Uterus (tissue), 4 donors: ENCODE measurements around the gene PPP2R5E. TPM values are rescaled to one million over a fixed set of nuclear protein-coding genes. Genes with fewer than 3 reads are reported as not detected.

Source experiments
- DNase-seq, 2 donors: peaks; one replicate each; pipeline ENCODE4 v3.0.0-alpha.2; 2019 to 2020
- H3K27ac ChIP-seq, 2 donors: fragments of 200-600 bp; sonication (generic); 1 replicate in 1 of 2; 2 replicates in 1 of 2; pipeline ENCODE4 v1.5.1; 2016 to 2018
- H3K27me3 ChIP-seq, 2 donors: fragments of 200-600 bp; sonication (generic); one replicate each; pipeline ENCODE4 v1.5.1; 2018 to 2019; ENCODE audit warnings: control low read depth in 1 of 2
- H3K36me3 ChIP-seq, 2 donors: fragments of 200-600 bp; sonication (generic); one replicate each; pipeline ENCODE4 v1.5.1; 2019; ENCODE audit warnings: control low read depth in 1 of 2
- H3K4me1 ChIP-seq, 2 donors: fragments of 200-600 bp; sonication (generic); one replicate each; pipeline ENCODE4 v1.5.1; 2018 to 2019; ENCODE audit warnings: control low read depth in 1 of 2
- H3K4me3 ChIP-seq, 2 donors: fragments of 200-600 bp; sonication (generic); 1 replicate in 1 of 2; 2 replicates in 1 of 2; pipeline ENCODE4 v1.5.1; 2018 to 2019; ENCODE audit warnings: mild to moderate bottlenecking in 1 of 2
- H3K9me3 ChIP-seq, 2 donors: fragments of 200-600 bp; sonication (generic); one replicate each; pipeline ENCODE4 v1.5.1; 2019; ENCODE audit warnings: control low read depth in 1 of 2
- POLR2A ChIP-seq, 2 donors: fragments of 450-650 bp; IDR thresholded peaks; one replicate each; pipeline ENCODE4 v1.6.1; 2016; ENCODE audit warnings: antibody characterized with exemption in 2 of 2, mild to moderate bottlenecking in 1 of 2, moderate library complexity in 1 of 2
- intact Hi-C: fragments of 100-400 bp; cut with DNase I; formaldehyde crosslinking; loops from one replicate; pipeline ENCODE4 v1.15.1; 2023; ENCODE audit warnings: low total_unique reads
- total RNA-seq, 4 donors: library from RNA; depleted of rRNA in 3 of 4; stranded (reverse); fragments of >200 nt in 3 of 4; gene quantifications; one replicate each; pipeline versions ENCODE4 v1.1.0 to v1.2.4, GENCODE V29; 2014 to 2023
- TF ChIP-seq, protein P1 (sequence below), 4 experiments: fragments of 200-600 bp in 2 of 4; fragments of 450-650 bp in 2 of 4; sonication (generic) in 2 of 4; IDR thresholded peaks; one replicate each; pipeline ENCODE4 v1.5.1; 2016 to 2019; ENCODE audit warnings: antibody characterized with exemption in 4 of 4, mild to moderate bottlenecking in 2 of 4, moderate library complexity in 1 of 4
- donor health status: DM: yes; HTN: yes; CAD: no.

The PPP2R5E gene
- total RNA-seq, 4 donors from 2014 or later: 20.0 to 62.0 (median 42.3) TPM

DNA sequence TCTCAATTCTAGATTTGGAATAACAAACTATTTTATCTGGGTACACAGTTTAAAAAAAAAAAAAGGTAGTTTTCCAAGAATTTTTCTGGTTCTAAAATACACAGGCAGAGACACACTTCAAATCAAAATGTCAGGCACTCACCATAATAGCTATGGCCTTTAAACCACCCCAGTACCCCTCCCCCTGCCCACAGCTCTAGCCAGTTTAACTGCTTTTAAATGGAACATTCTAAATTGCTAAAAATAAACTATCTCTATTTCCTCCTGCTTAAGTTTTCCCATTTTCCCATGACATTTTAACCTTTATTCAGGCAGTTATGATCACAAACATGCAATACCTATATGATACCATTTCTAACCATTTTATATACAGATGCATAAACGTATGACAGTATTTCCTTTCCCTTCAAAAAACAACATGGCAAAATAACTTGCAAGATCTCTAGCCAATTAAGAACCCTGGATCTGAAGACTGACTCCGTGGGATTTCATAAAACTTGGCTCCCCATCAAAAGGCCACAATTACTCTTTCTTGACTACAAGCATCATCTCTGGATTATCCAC lies 46.3 kb downstream of the PPP2R5E start:
- H3K4me3 ChIP-seq: no peak overlapping the region
- TF ChIP-seq, protein P1, sequence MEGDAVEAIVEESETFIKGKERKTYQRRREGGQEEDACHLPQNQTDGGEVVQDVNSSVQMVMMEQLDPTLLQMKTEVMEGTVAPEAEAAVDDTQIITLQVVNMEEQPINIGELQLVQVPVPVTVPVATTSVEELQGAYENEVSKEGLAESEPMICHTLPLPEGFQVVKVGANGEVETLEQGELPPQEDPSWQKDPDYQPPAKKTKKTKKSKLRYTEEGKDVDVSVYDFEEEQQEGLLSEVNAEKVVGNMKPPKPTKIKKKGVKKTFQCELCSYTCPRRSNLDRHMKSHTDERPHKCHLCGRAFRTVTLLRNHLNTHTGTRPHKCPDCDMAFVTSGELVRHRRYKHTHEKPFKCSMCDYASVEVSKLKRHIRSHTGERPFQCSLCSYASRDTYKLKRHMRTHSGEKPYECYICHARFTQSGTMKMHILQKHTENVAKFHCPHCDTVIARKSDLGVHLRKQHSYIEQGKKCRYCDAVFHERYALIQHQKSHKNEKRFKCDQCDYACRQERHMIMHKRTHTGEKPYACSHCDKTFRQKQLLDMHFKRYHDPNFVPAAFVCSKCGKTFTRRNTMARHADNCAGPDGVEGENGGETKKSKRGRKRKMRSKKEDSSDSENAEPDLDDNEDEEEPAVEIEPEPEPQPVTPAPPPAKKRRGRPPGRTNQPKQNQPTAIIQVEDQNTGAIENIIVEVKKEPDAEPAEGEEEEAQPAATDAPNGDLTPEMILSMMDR (IDR thresholded peaks at IDR 0.05): no peak
- TF ChIP-seq POLR2A (IDR thresholded peaks at IDR 0.05): no peak
- no peaks in the 10 kb centered on the region for H3K36me3 ChIP-seq
- intact Hi-C loops: no loop called here
- peaks cover 6 to 11% of the 10 kb centered on the region in 2 donors for H3K4me1 ChIP-seq
- no peaks in the 10 kb centered on the region for H3K9me3 ChIP-seq
- DNase-seq: no peak
- H3K27ac ChIP-seq: no peak overlapping the region
- no peaks in the 10 kb centered on the region for H3K27me3 ChIP-seq

DNA sequence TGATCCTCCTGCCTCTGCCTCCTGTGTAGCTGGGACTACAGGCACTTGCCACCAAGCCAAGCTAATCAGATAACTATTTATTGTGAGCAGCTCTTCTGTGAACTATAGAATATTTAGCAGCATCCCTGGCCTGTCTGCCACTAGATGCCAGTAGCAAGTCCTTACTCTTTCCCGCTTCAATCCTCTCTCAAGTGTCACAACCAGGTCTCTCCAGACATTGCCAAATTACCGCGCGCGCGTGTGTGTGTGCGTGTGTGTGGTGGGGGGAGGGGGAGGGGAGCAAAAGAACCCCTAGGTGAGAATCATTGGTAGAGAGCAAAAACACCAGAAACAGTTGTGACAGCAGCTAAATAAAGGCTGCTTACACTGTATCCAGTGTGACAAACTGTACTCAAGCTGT lies 49.9 kb downstream of the PPP2R5E start:
- Histone ChIP-seq H3K4me3 (no peak overlapping the region), H3K4me1 (peaks cover 4 to 6% of the 10 kb centered on the region in 2 donors), H3K27ac (no peak overlapping the region), H3K9me3 (no peaks in the 10 kb centered on the region), H3K36me3 (no peaks in the 10 kb centered on the region), H3K27me3 (no peaks in the 10 kb centered on the region)
- intact Hi-C loops: no loop called here
- no peak for DNase-seq
- TF ChIP-seq POLR2A (IDR thresholded peaks at IDR 0.05): no peak
- TF ChIP-seq, protein P1 (IDR thresholded peaks at IDR 0.05): no peak

DNA sequence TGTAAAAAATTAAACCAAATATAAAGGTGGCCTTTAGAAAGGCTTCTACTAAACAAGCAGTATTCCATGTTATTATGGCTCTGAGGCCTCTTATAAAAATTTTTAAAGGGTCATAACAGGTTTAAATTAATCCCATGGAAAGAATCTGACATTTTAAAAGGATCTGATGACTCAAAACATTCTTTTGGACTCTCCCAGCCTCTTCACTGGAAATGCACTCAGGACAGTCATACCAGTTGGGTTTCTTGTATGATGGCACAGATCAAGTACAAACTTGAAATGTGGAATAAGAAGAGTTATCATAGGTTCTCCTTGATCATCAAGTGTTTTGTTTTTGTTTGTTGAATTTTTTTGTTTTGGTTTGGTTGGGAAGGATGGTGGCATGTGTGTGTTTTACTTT lies 50.8 kb downstream of the PPP2R5E start:
- no peaks in the 10 kb centered on the region for H3K9me3 ChIP-seq
- TF ChIP-seq, protein P1 (IDR thresholded peaks at IDR 0.05): no peak
- TF ChIP-seq POLR2A (IDR thresholded peaks at IDR 0.05): no peak
- H3K36me3 ChIP-seq: no peaks in the 10 kb centered on the region
- no peak overlapping the region for H3K4me3 ChIP-seq
- no peak overlapping the region for H3K27ac ChIP-seq
- intact Hi-C loops: no loop called here
- no peaks in the 10 kb centered on the region for H3K27me3 ChIP-seq
- H3K4me1 ChIP-seq: peaks cover 1 to 3% of the 10 kb centered on the region in 2 donors
- no peak for DNase-seq

DNA sequence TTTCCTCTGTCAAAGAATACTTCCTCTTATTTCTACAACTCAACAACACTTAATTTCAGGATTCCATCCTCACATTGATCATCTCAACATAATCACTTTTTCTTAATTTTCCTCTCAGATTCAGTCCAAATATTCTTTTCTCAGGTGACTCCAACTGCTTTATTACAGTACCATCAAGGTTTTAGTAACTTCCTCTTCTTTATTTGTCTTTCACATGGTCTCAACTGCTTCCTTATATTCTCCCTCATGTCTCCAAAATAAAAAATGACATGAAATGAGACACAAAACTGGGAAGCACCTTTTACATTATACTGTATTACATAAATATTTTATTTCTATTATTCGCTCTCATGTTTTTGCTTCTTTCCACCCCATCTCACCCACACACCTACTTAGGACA lies 55.5 kb downstream of the PPP2R5E start:
- no peaks in the 10 kb centered on the region for H3K27me3 ChIP-seq
- DNase-seq: no peak
- no peak overlapping the region for H3K4me3 ChIP-seq
- TF ChIP-seq POLR2A (IDR thresholded peaks at IDR 0.05): no peak
- TF ChIP-seq, protein P1 (IDR thresholded peaks at IDR 0.05): no peak
- H3K9me3 ChIP-seq: no peaks in the 10 kb centered on the region
- H3K36me3 ChIP-seq: no peaks in the 10 kb centered on the region
- no peaks in the 10 kb centered on the region for H3K4me1 ChIP-seq
- intact Hi-C loops: no loop called here
- no peak overlapping the region for H3K27ac ChIP-seq

DNA sequence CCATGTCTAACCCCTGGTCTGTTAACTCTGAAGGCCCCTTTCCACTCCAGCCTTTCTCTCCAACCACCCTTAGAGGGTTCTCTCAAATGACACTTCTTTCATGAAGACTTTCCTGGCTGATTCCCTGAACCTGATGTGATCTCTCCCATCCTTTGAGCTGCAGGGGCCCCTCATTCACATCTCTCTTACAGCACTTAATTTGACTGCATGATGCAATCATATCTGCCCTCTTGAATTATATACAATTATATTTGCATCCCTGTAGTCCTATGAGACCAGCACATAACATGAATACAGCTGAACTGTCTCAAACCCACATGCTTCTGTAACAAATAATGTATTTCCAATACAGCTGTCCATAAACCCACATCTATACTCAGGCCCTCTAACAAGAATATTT lies 56.4 kb downstream of the PPP2R5E start:
- intact Hi-C loops: no loop called here
- H3K4me1 ChIP-seq: no peaks in the 10 kb centered on the region
- DNase-seq: no peak
- no peaks in the 10 kb centered on the region for H3K27me3 ChIP-seq
- no peaks in the 10 kb centered on the region for H3K36me3 ChIP-seq
- TF ChIP-seq POLR2A (IDR thresholded peaks at IDR 0.05): no peak
- TF ChIP-seq, protein P1 (IDR thresholded peaks at IDR 0.05): no peak
- H3K9me3 ChIP-seq: no peaks in the 10 kb centered on the region
- no peak overlapping the region for H3K27ac ChIP-seq
- no peak overlapping the region for H3K4me3 ChIP-seq
